ENCODE results near the gene CRYL1. TPM values are rescaled to one million over a fixed set of nuclear protein-coding genes. Genes with fewer than 3 reads are reported as not detected.

Gene CRYL1
- polyA plus RNA-seq, 2 of the 4 experiments (the other 2 are of a cell fraction) = 4.1 to 17.4 TPM

GRCh38 chr13:20399515-20399914 lies 126.1 kb downstream of the CRYL1 start:
- 77% methylated on average over 5 of the region's 5 CpGs for WGBS (ENCODE audit: missing lambda C conversion rate)

GRCh38 chr13:20398459-20398858 lies 127.2 kb downstream of the CRYL1 start:
- CTCF ChIA-PET = no interaction called here

More at GRCh38 chr13:20399515-20399914, 126.1 kb downstream of the CRYL1 start:
- ATAC-seq (no peak), DNase-seq (ENCODE audit: low read depth in 1 of 2, low spot score in 1 of 2) (no peak), FAIRE-seq (no peak)
- Histone ChIP-seq H3K4me3 (no peak overlapping the region), H3K4me1 (no peaks in the 10 kb centered on the region), H3K9me3 (no peaks in the 10 kb centered on the region), H3K27ac (no peak overlapping the region), H3K4me2 (no peak overlapping the region)
- TF ChIP-seq NFE2L2 (conservative IDR thresholded peaks at IDR 0.05; ENCODE audit: low read length) (no peak), MAFK (IDR thresholded peaks at IDR 0.05; ENCODE audit: partially characterized antibody) (no peak), ATOH8 (CRISPR knock-in tag; IDR thresholded peaks at IDR 0.05; ENCODE audit: low read depth) (no peak), TFCP2L1 (CRISPR knock-in tag; IDR thresholded peaks at IDR 0.05) (no peak), JUN (IDR thresholded peaks at IDR 0.05) (no peak), HOXB5 (CRISPR knock-in tag; IDR thresholded peaks at IDR 0.05) (no peak), CHD2 (IDR thresholded peaks at IDR 0.05; ENCODE audit: low read length, partially characterized antibody) (no peak), HES2 (IDR thresholded peaks at IDR 0.05) (no peak), FOXS1 (CRISPR knock-in tag; IDR thresholded peaks at IDR 0.05) (no peak), EHF (CRISPR knock-in tag; IDR thresholded peaks at IDR 0.05) (no peak), FOSB (CRISPR knock-in tag; IDR thresholded peaks at IDR 0.05) (no peak), ZC3H11A (IDR thresholded peaks at IDR 0.05) (no peak), RFX5 (IDR thresholded peaks at IDR 0.05) (no peak), RNF2 (IDR thresholded peaks at IDR 0.05; ENCODE audit: borderline replicate concordance, low read depth) (no peak), NR3C1 (IDR thresholded peaks at IDR 0.05) (no peak), HOXB13 (CRISPR knock-in tag; IDR thresholded peaks at IDR 0.05; ENCODE audit: low read depth) (no peak), CHD4 (IDR thresholded peaks at IDR 0.05; ENCODE audit: borderline replicate concordance) (no peak), SMC3 (IDR thresholded peaks at IDR 0.05) (no peak), EP300 (IDR thresholded peaks at IDR 0.05) (no peak)
- ChIA-PET POLR2A (no interaction called here), CTCF (no interaction called here)

GRCh38 chr13:20397896-20398295 lies 127.8 kb downstream of the CRYL1 start:
- WGBS (ENCODE audit: missing lambda C conversion rate) = 88% methylated on average over 2 of the region's 5 CpGs
- FAIRE-seq (no peak), ATAC-seq (no peak), DNase-seq (ENCODE audit: low read depth in 1 of 2, low spot score in 1 of 2) (no peak)
- POLR2A ChIA-PET = no interaction called here
- CTCF ChIA-PET = interaction anchor here (0.6 to 1.0 kb wide), 2 partner anchors 97 to 201 kb away, joined by 3 to 4 read pairs; no protein-coding TSS in a partner anchor
- no peaks in the 10 kb centered on the region for H3K9me3 ChIP-seq
- H3K27ac ChIP-seq = no peak overlapping the region
- no peak overlapping the region for H3K4me3 ChIP-seq
- no peak overlapping the region for H3K4me2 ChIP-seq
- no peaks in the 10 kb centered on the region for H3K4me1 ChIP-seq
- TF ChIP-seq NPAS2 (CRISPR knock-in tag; IDR thresholded peaks at IDR 0.05; ENCODE audit: borderline replicate concordance) = no peak
- no peak for TF ChIP-seq FOSB (CRISPR knock-in tag; IDR thresholded peaks at IDR 0.05)
- TF ChIP-seq MAX (IDR thresholded peaks at IDR 0.05) = no peak
- no peak for TF ChIP-seq RNF2 (IDR thresholded peaks at IDR 0.05; ENCODE audit: borderline replicate concordance, low read depth)
- TF ChIP-seq FOSL2 (IDR thresholded peaks at IDR 0.05) = no peak
- no peak for TF ChIP-seq FOSL2 (CRISPR knock-in tag; IDR thresholded peaks at IDR 0.05)
- no peak for TF ChIP-seq SMC3 (IDR thresholded peaks at IDR 0.05)
- no peak for TF ChIP-seq HES2 (IDR thresholded peaks at IDR 0.05)
- TF ChIP-seq CBX2 (IDR thresholded peaks at IDR 0.05; ENCODE audit: borderline replicate concordance, low read depth) = no peak
- no peak for TF ChIP-seq REST (IDR thresholded peaks at IDR 0.05)

More at GRCh38 chr13:20398459-20398858, 127.2 kb downstream of the CRYL1 start:
- WGBS (ENCODE audit: missing lambda C conversion rate) = 69% methylated on average over 10 of the region's 10 CpGs
- Histone ChIP-seq H3K9me3 (no peaks in the 10 kb centered on the region), H3K27ac (no peak overlapping the region), H3K4me1 (no peaks in the 10 kb centered on the region), H3K4me3 (no peak overlapping the region), H3K4me2 (no peak overlapping the region)
- ATAC-seq = no peak
- no peak for DNase-seq (ENCODE audit: low read depth in 1 of 2, low spot score in 1 of 2)
- no peak for FAIRE-seq
- POLR2A ChIA-PET = no interaction called here
- TF ChIP-seq PBX3 (IDR thresholded peaks at IDR 0.05) (no peak), JUNB (IDR thresholded peaks at IDR 0.05) (no peak), TP53 (CRISPR knock-in tag; IDR thresholded peaks at IDR 0.05) (no peak), ESRRA (IDR thresholded peaks at IDR 0.05; ENCODE audit: borderline replicate concordance, low read length) (no peak), HOXB5 (CRISPR knock-in tag; IDR thresholded peaks at IDR 0.05) (no peak), CEBPB (IDR thresholded peaks at IDR 0.05) (no peak), KDM1A (IDR thresholded peaks at IDR 0.05; ENCODE audit: low read depth) (no peak), KDM5A (IDR thresholded peaks at IDR 0.05) (no peak), HDAC2 (IDR thresholded peaks at IDR 0.05) (no peak), EP300 (IDR thresholded peaks at IDR 0.05) (no peak)
